ENCODE results near the gene NKAIN2.

The NKAIN2 gene

GRCh38 chr6:124487623-124488431 is 684.2 kb downstream of the NKAIN2 start:
- Mint-ChIP-seq H3K27me3 (ENCODE audit: low read depth, poor library complexity) (no peaks in the 10 kb centered on the region), H3K4me1 (no peaks in the 10 kb centered on the region), H3K4me3 (no peak overlapping the region), H3K36me3 (ENCODE audit: low read depth) (no peaks in the 10 kb centered on the region), H3K9me3 (no peaks in the 10 kb centered on the region), H3K27ac (no peak overlapping the region)
- DNase-seq = no peak
- TF ChIP-seq CTCF (IDR thresholded peaks at IDR 0.05) = no peak

DNA sequence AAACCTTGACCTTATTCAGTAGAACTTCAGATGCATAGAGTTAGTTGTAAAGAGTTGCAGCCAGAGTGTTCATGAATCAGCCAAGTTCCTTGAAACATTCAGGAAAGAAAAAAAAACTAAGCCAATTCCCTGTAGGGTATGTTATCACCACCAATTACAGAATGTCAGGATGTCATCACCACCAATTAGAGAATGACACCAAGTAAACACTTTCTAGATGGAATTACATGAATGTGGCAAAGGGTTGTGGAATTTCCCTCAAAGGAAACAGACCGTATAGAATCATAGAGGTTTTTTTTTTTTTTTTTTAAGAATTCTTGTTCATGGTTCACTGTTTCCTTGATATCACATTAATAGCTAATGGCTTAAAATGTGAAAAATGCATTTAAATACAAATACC is 686.5 kb downstream of the NKAIN2 start:
- no peak for TF ChIP-seq CTCF (IDR thresholded peaks at IDR 0.05)
- H3K9me3 Mint-ChIP-seq = no peaks in the 10 kb centered on the region
- H3K4me3 Mint-ChIP-seq = no peak overlapping the region
- no peak for DNase-seq
- H3K27ac Mint-ChIP-seq = no peak overlapping the region
- H3K36me3 Mint-ChIP-seq (ENCODE audit: low read depth) = no peaks in the 10 kb centered on the region
- H3K27me3 Mint-ChIP-seq (ENCODE audit: low read depth, poor library complexity) = no peaks in the 10 kb centered on the region
- no peaks in the 10 kb centered on the region for H3K4me1 Mint-ChIP-seq

- H3K27ac Mint-ChIP-seq = no peak overlapping the region
- H3K36me3 Mint-ChIP-seq (ENCODE audit: low read depth) = no peaks in the 10 kb centered on the region
- no peaks in the 10 kb centered on the region for H3K4me1 Mint-ChIP-seq
- no peak overlapping the region for H3K4me3 Mint-ChIP-seq
- no peaks in the 10 kb centered on the region for H3K27me3 Mint-ChIP-seq (ENCODE audit: low read depth, poor library complexity)
- DNase-seq = no peak
- no peaks in the 10 kb centered on the region for H3K9me3 Mint-ChIP-seq
- TF ChIP-seq CTCF (IDR thresholded peaks at IDR 0.05) = no peak
Observed at GRCh38 chr6:124493259-124493658, 689.6 kb downstream of the NKAIN2 start.

GRCh38 chr6:124494956-124495664 is 691.4 kb downstream of the NKAIN2 start:
- Mint-ChIP-seq H3K4me3 (no peak overlapping the region), H3K9me3 (no peaks in the 10 kb centered on the region), H3K36me3 (ENCODE audit: low read depth) (no peaks in the 10 kb centered on the region), H3K4me1 (no peaks in the 10 kb centered on the region), H3K27me3 (ENCODE audit: low read depth, poor library complexity) (no peaks in the 10 kb centered on the region), H3K27ac (no peak overlapping the region)
- no peak for DNase-seq
- TF ChIP-seq CTCF (IDR thresholded peaks at IDR 0.05) = no peak

DNA sequence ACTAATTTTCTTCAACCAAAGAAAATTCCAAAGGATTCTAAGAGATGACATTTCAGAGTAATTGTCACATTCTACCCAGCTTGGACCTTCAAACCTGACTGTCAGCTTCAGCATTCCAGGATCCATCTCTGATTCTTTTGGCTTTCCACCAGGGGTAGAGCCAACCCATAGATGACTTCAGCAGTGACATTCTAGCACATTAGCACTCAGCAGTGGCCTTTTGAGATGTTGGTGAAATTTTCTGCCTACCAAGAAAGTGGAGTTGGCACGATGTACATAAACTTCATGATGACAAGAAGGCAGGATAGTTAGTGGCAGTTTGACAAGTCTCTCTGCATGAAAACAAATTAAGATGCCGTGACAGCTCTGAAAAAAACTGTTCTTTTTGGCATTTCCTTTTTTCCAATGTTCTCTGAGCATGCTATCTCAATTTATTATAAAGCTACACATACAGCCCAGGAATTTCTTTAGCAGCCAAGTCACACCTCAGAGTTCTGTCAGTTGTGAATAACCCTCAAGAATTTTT is 692.1 kb downstream of the NKAIN2 start:
- no peaks in the 10 kb centered on the region for H3K27me3 Mint-ChIP-seq (ENCODE audit: low read depth, poor library complexity)
- no peaks in the 10 kb centered on the region for H3K9me3 Mint-ChIP-seq
- no peak overlapping the region for H3K4me3 Mint-ChIP-seq
- H3K27ac Mint-ChIP-seq = no peak overlapping the region
- H3K36me3 Mint-ChIP-seq (ENCODE audit: low read depth) = no peaks in the 10 kb centered on the region
- TF ChIP-seq CTCF (IDR thresholded peaks at IDR 0.05) = no peak
- H3K4me1 Mint-ChIP-seq = no peaks in the 10 kb centered on the region
- DNase-seq = no peak
